A549 (cell line): ENCODE measurements around the gene RPRM.

Experiments
- CHD4 ChIP-seq: fragments of 200-600 bp; sonication (generic); IDR thresholded peaks from 2 replicates; pipeline ENCODE4 v1.6.1; 2016; ENCODE audit warnings: antibody characterized with exemption, mild to moderate bottlenecking, borderline replicate concordance
- MAZ ChIP-seq: fragments of 150-350 bp; IDR thresholded peaks from 2 replicates; pipeline ENCODE4 v1.6.1; 2014; ENCODE audit warnings: antibody characterized with exemption, low read depth, low read length, borderline replicate concordance

DNA sequence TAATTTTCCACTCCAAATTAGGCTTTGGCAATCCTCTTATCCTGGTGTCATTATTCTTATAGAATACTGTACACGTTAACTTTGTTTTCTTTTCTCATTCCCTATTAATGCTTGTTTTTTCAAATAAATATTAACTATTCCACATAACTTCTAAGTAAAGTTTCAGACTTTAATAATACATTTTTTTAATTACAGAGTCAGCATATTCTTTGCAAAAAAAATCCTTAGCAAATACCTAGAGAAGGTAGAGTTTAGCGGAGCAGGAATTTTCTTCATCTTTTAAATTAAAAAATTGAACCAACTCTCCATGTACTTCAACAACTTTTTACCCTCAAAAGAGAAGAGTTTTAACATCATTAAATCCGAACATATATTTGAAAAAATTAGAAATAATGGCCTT, 45.2 kb downstream of the RPRM start:
- no peak for TF ChIP-seq MAZ
- TF ChIP-seq CHD4 = no peak
